DND-41 (cell line): ENCODE measurements around the gene USP35.

Experiments
- ATAC-seq: fragments of 200-7000 bp; cut with Tn5 transposase; 3 replicates; pipeline ENCODE4 v1.9.1; 2021; ENCODE audit warnings: low read depth; ENCODE audit not compliant: insufficient read depth
- DNase-seq: peaks from one replicate; pipeline ENCODE4 v3.0.0-alpha.2; 2020
- H2AFZ ChIP-seq: 2 replicates; pipeline ENCODE4 v1.6.0; 2012; ENCODE audit warnings: low read depth, low read length
- H3K27ac ChIP-seq: 2 replicates; pipeline ENCODE4 v1.5.1; 2012; ENCODE audit warnings: low read length, inconsistent platforms
- H3K27me3 ChIP-seq: fragments of 200-600 bp; sonication (generic); 2 replicates; pipeline ENCODE4 v1.6.0; 2012; ENCODE audit warnings: low read length, mild to moderate bottlenecking, inconsistent platforms; ENCODE audit not compliant: insufficient read depth, poor library complexity
- H3K36me3 ChIP-seq: 2 replicates; pipeline ENCODE4 v1.5.1; 2012; ENCODE audit warnings: low read length, inconsistent platforms; ENCODE audit not compliant: insufficient read depth
- H3K4me1 ChIP-seq: 2 replicates; pipeline ENCODE4 v1.5.1; 2012; ENCODE audit warnings: mild to moderate bottlenecking, low read length; ENCODE audit not compliant: insufficient read depth
- H3K4me2 ChIP-seq: 2 replicates; pipeline ENCODE4 v1.6.0; 2012; ENCODE audit warnings: mild to moderate bottlenecking, moderate library complexity, low read length, inconsistent platforms; ENCODE audit not compliant: insufficient read depth
- H3K4me3 ChIP-seq, 2 experiments: fragments of 200-600 bp in 1 of 2; shearing (Covaris generic) in 1 of 2; 2 replicates each; pipeline ENCODE4 v1.5.1; 2012 to 2016; ENCODE audit warnings: inconsistent platforms in 2 of 2, low read length in 2 of 2, mild to moderate bottlenecking in 2 of 2, low read depth in 1 of 2, moderate library complexity in 1 of 2
- H3K79me2 ChIP-seq: 2 replicates; pipeline ENCODE4 v1.6.0; 2012; ENCODE audit warnings: low read length, inconsistent platforms; ENCODE audit not compliant: insufficient read depth
- H3K9ac ChIP-seq: 2 replicates; pipeline ENCODE4 v1.6.0; 2012; ENCODE audit warnings: low read depth, mild to moderate bottlenecking, inconsistent platforms, low read length, moderate library complexity
- H3K9me3 ChIP-seq: 2 replicates; pipeline ENCODE4 v1.5.1; 2012; ENCODE audit warnings: low read length, moderate library complexity, mild to moderate bottlenecking, inconsistent platforms; ENCODE audit not compliant: insufficient read depth, severe bottlenecking
- H4K20me1 ChIP-seq: 2 replicates; pipeline ENCODE4 v1.6.0; 2012; ENCODE audit warnings: low read length; ENCODE audit not compliant: insufficient read depth
- EZH2 ChIP-seq: IDR thresholded peaks from 3 replicates; pipeline ENCODE4 v1.6.1; 2012; ENCODE audit warnings: borderline replicate concordance, low read depth, mild to moderate bottlenecking, moderate library complexity, low read length, inconsistent platforms; ENCODE audit not compliant: severe bottlenecking
- TF ChIP-seq, protein P1 (sequence below): IDR thresholded peaks from 2 replicates; pipeline ENCODE4 v1.5.1; 2012; ENCODE audit warnings: borderline replicate concordance, low read length, moderate library complexity, mild to moderate bottlenecking; ENCODE audit not compliant: poor library complexity, severe bottlenecking; ENCODE audit errors: extremely low read depth

Gene USP35

DNA sequence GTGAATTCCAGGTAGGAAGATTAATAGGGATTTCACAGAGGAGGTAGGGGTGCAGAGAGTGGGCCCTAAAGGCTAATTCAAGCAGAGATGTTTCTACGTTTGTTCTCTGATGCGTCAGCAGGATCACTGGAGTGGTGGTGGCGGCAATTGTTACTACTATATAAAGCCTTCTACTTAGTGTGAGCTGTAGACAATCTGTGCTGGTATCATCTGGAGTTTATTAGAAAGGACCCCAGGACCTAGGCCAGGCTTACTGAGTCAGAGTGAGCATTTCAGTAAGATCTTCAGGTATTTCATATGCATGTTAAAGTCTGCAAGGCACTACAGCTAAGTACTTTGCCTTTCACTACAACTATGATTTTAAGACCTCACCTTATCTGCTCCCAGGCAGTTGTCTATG, 59.5 kb downstream of the USP35 start:
- no peak for DNase-seq
- peaks cover 78% of the 10 kb centered on the region for H3K79me2 ChIP-seq
- peaks cover 79% of the 10 kb centered on the region for H3K36me3 ChIP-seq
- H3K9ac ChIP-seq, result no peak overlapping the region
- H3K4me2 ChIP-seq, result no peak overlapping the region
- no peak overlapping the region for H2AFZ ChIP-seq
- H3K27me3 ChIP-seq, result no peaks in the 10 kb centered on the region
- H4K20me1 ChIP-seq, result no peaks in the 10 kb centered on the region
- no peak for ATAC-seq
- H3K27ac ChIP-seq, result 0 out of 2 replicates have a peak overlapping the region, but pooled peaks have one; percentile 25
- H3K4me3 ChIP-seq, result no peak overlapping the region
- TF ChIP-seq, protein P1, sequence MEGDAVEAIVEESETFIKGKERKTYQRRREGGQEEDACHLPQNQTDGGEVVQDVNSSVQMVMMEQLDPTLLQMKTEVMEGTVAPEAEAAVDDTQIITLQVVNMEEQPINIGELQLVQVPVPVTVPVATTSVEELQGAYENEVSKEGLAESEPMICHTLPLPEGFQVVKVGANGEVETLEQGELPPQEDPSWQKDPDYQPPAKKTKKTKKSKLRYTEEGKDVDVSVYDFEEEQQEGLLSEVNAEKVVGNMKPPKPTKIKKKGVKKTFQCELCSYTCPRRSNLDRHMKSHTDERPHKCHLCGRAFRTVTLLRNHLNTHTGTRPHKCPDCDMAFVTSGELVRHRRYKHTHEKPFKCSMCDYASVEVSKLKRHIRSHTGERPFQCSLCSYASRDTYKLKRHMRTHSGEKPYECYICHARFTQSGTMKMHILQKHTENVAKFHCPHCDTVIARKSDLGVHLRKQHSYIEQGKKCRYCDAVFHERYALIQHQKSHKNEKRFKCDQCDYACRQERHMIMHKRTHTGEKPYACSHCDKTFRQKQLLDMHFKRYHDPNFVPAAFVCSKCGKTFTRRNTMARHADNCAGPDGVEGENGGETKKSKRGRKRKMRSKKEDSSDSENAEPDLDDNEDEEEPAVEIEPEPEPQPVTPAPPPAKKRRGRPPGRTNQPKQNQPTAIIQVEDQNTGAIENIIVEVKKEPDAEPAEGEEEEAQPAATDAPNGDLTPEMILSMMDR, result no peak
- no peak for TF ChIP-seq EZH2
- no peaks in the 10 kb centered on the region for H3K9me3 ChIP-seq
- H3K4me1 ChIP-seq, result peaks cover 41% of the 10 kb centered on the region

DNA sequence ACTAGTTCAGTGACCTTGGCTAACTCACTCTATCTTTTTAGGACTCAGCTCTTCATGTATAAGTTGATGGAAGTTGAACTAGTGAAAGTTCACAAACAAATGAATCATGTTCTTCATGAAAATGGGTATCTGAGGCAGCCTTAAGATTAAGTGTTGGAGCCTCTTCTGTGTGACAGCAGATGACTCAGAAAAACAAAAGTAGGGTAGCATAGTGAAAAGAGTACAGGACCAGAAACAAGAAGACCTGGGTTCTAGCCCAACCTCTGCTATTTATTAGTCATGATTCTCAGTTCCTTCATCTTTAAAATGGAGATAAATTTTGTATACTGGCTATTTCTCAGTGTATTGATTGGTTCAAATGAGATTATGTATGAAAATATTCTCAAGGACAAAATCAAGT, 60.2 kb downstream of the USP35 start:
- no peak for ATAC-seq

DNA sequence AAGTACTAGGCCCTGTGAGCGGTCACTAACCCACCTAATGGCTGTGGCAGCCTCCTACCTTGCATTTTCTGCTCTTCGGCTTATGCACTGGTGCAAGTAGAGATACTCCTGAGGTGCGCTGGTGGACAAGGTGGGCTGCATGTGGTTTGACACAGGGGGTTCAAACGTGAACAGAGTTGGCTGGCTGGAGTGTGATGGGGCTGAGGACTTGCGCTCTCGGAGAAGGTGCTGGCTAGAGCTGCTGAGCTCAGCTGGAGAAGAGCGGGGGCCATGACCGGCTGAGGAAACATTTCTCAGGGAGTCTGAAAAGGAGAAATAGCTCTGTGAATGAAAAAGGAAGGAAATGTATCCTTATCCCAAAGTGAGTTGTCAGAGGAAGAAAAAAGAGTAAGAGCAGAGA, 61.4 kb downstream of the USP35 start:
- no peaks in the 10 kb centered on the region for H4K20me1 ChIP-seq
- no peak for ATAC-seq

More for the DNA sequence above, 60.2 kb downstream of the USP35 start:
- H2AFZ ChIP-seq, result no peak overlapping the region
- H3K4me1 ChIP-seq, result peaks cover 34% of the 10 kb centered on the region
- H3K36me3 ChIP-seq, result peaks cover 76% of the 10 kb centered on the region
- peaks cover 79% of the 10 kb centered on the region for H3K79me2 ChIP-seq
- H3K27me3 ChIP-seq, result no peaks in the 10 kb centered on the region
- H3K9ac ChIP-seq, result no peak overlapping the region
- H3K9me3 ChIP-seq, result no peaks in the 10 kb centered on the region
- no peak overlapping the region for H3K4me2 ChIP-seq
- no peak for TF ChIP-seq EZH2
- TF ChIP-seq, protein P1, result no peak
- H3K27ac ChIP-seq, result no peak overlapping the region; the same call in 1 of the 2 replicates
- no peak for DNase-seq
- H3K4me3 ChIP-seq, result no peak overlapping the region
- no peaks in the 10 kb centered on the region for H4K20me1 ChIP-seq

More for the DNA sequence above, 61.4 kb downstream of the USP35 start:
- H3K27ac ChIP-seq, result peak overlapping the region; percentile 27; the same call in 1 of the 2 replicates
- peaks cover 86% of the 10 kb centered on the region for H3K79me2 ChIP-seq
- H3K36me3 ChIP-seq, result peaks cover 80% of the 10 kb centered on the region
- H2AFZ ChIP-seq, result no peak overlapping the region
- TF ChIP-seq, protein P1, result no peak
- no peak for TF ChIP-seq EZH2
- H3K4me2 ChIP-seq, result no peak overlapping the region
- H3K9ac ChIP-seq, result no peak overlapping the region
- H3K27me3 ChIP-seq, result no peaks in the 10 kb centered on the region
- no peaks in the 10 kb centered on the region for H3K9me3 ChIP-seq
- H3K4me3 ChIP-seq, result no peak overlapping the region
- DNase-seq, result no peak
- peaks cover 22% of the 10 kb centered on the region for H3K4me1 ChIP-seq
